ENCODE data around the gene CSNK1G1.
"Not testable (repeated sequence)": the region's sequence is repeated elsewhere in the genome, so short reads cannot be mapped to it uniquely, and the experiment has no call there.

The CSNK1G1 gene

GRCh38 chr15:64288577-64288976 is 67.4 kb downstream of the CSNK1G1 start:
- DNase-seq (ENCODE audit: low read depth in 2 of 2): no peak

GRCh38 chr15:64287953-64288352 is 68.0 kb downstream of the CSNK1G1 start:
- no peak for DNase-seq (ENCODE audit: low read depth in 2 of 2)

GRCh38 chr15:64286473-64286872 is 69.5 kb downstream of the CSNK1G1 start:
- no peak for DNase-seq (ENCODE audit: low read depth in 2 of 2)

DNA sequence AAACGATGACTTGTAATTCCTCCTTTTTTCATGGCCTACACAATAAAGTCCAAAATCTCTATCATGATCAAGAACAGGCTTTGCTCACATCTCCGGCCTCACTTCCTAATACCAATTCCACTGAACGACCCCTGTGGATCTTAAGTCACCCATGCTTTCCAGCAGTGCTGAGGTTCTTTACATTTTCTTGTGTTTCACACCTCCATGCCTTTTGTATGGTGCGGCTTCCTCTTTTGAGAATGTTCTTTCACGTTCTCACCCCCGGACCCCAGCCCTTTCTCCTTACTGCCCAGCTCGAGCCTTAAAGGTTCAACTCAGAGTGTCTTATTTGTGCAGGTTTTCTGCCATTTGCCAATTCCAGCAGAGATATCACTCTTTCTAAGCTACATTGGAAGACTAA is 70.1 kb downstream of the CSNK1G1 start:
- no peak for DNase-seq (ENCODE audit: low read depth in 2 of 2)

GRCh38 chr15:64285150-64285549 is 70.8 kb downstream of the CSNK1G1 start:
- no peak for DNase-seq (ENCODE audit: low read depth in 2 of 2)

- DNase-seq (ENCODE audit: low read depth in 2 of 2): no peak
Measured at GRCh38 chr15:64284042-64284441, 71.9 kb downstream of the CSNK1G1 start.

DNA sequence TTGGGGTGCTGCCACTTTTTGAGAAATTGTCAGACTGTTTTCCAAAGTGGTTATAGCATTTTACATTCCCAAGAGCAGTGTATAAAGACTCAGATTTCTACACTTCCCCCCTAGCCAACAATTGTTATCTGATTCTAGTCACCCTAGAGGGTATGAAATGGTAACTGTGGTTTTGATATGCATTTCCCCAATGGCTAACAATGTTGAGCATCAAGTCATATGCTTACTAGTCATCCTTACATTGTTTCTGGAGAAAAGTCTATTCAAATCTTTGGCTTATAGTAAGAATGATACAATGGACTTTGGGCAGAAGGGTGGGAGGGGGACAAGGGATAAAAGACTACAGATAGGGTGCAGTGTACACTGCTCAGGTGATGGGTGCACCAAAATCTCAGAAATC is 73.3 kb downstream of the CSNK1G1 start:
- DNase-seq (ENCODE audit: low read depth in 2 of 2): no peak

- DNase-seq (ENCODE audit: low read depth in 2 of 2): no peak
Measured at GRCh38 chr15:64279131-64279530, 76.8 kb downstream of the CSNK1G1 start.

DNA sequence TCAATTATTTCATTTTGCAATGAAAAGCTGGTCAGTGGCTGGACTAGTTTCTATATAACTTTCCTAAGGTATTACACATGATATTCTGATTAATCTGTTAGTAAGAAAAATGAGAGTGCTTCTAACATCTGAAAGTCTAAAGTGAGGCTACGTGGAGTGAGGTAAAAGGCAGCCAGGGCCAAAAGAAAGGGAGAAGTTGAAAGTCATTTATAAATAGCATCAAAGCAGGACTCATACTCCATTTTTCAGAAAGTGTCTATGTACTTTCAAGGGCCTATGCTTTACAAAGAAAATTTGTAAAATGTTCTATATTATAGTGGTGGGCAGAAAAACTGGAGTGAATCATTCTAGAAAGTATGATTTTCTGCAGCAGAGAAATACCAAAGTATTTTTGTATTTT is 80.0 kb downstream of the CSNK1G1 start:
- DNase-seq (ENCODE audit: low read depth in 2 of 2): no peak

DNA sequence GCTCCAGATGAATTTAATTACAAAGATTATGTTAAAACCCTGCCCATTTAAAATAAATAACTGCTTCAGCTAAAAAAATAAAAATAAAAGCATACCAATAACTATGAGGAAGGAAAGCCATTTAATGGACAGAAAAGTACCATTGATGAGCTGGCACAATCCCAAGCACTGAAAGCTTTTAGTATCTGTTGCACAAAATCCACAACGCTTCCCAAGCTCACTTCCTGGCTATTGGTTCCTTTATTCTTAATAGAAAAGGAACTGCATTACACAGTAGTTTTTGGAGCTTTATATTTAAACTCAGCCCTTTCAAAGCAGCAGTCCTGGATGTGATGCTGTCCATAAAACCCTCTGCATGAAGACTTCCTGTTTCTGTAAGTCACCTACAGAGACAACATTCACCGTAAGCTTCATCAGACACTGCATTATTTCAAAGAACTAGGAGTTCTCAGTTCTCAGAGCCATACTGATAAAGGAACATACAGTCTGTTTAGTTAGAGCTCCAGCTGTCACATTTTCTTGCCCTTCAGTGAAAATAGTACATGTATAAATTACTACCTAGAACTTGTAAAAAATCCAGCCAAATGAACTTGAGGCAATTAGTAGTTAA is 81.5 kb downstream of the CSNK1G1 start:
- DNase-seq (ENCODE audit: low read depth in 2 of 2): no peak

GRCh38 chr15:64267331-64267973 is 88.5 kb downstream of the CSNK1G1 start:
- DNase-seq (ENCODE audit: low read depth in 2 of 2): no peak

DNA sequence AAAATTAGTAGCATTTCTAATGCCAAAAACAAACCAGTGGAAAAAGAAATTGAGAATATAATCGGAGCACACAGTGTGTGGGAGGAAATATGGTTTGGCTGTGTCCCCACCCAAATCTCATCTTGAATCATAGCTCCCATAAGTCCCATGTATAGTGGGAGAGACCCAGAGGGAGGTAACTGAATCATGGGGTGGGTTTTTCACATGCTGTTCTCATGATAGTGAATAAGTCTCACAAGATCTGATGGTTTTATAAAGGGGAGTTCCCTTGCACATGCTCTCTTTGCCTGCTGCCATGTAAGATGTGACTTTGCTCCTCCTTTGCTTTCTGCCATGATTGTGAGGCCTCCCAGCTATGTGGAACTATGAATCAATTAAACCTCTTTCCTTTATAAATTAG is 90.8 kb downstream of the CSNK1G1 start:
- not testable (repeated sequence) for DNase-seq (ENCODE audit: low read depth in 2 of 2)

DNA sequence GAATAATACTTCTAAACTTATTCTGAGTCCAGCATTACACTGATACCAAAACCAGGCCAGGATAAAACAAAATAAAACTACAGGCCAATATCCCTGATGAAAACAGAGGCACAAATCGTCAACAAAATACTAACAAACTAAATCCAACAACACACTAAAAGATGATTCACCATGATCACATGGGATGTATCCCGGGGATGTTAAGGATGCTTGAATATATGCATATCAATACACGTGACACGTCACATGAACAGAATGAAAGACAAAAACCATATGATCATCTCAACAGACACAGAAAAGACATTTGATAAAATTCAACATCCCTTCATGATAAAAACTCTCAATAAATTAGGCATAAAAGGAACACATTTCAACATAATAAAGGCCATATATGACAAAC is 91.5 kb downstream of the CSNK1G1 start:
- DNase-seq (ENCODE audit: low read depth in 2 of 2): no peak

GRCh38 chr15:64263567-64263966 is 92.4 kb downstream of the CSNK1G1 start:
- DNase-seq (ENCODE audit: low read depth in 2 of 2): no peak

DNA sequence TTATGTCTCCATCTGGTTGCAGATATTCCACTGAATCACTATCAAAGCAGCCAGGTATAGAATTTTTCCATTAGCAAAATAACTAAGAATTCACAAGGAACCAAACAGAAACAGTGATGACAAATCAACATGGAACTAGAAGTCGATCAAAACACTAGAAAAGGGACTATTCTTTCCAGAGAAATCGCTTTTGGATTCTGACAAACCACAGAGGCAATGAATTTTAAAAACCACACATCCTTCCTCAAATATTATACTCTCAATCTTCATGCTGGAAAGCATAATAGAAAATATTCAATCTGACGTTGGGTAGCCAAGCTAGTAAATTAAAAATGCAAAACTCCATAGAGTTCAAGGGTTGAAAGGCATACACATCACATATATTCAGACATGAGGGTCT is 99.9 kb downstream of the CSNK1G1 start:
- DNase-seq (ENCODE audit: low read depth in 2 of 2): no peak

DNA sequence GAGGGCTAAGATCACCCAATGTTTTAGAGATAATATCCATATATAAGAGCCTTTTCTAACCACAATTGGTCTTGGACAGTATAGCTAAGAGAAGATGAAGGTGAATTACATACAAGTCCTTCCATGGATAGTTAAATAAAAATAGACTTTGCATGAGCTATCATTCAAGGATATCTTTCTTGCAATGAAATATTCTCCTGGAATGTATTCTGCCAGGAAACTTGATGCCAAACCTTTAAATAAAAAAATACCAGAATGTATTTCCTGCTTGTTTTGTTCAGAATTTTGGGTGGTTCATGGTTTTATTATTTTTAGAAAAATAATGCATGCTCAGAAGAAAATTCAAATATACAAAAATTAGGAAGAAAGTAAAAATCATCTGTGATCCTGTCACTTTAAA is 104.3 kb downstream of the CSNK1G1 start:
- no peak for DNase-seq (ENCODE audit: low read depth in 2 of 2)

- DNase-seq (ENCODE audit: low read depth in 2 of 2): no peak
Measured at GRCh38 chr15:64251121-64251520, 104.9 kb downstream of the CSNK1G1 start.

DNA sequence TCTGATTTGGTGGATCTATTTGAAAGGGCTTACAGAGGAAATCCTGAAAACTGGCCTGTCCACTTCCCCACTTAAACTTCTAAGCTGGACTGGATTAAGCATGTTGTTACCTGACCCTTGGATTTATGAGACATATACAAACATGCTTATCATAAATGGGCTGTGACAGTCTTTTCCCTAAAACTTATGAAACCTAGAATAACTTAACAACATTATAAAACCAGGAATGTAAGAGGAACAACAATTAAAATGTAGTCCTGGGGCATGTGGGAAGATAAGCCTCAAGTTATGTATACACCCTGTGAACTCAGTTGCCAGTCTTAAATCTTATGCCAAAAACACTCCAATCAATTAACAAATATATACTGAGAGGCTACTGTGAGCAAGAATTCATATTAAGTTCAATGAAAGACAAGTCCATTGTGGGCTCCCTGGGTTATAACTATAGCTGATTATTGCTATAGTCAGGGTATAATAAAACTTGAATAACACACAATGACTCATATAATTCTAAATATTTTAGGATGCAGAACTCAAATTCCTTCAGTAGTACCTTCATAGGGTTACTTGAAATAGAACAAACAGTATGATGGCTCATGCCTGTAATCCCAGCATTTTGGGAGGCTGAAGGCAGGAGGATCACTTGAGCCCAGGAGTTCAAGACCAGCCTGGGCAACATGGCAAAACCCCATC is 105.9 kb downstream of the CSNK1G1 start:
- peak in 1 of 2 experiments; percentile 20 for DNase-seq (ENCODE audit: low read depth in 2 of 2)

DNA sequence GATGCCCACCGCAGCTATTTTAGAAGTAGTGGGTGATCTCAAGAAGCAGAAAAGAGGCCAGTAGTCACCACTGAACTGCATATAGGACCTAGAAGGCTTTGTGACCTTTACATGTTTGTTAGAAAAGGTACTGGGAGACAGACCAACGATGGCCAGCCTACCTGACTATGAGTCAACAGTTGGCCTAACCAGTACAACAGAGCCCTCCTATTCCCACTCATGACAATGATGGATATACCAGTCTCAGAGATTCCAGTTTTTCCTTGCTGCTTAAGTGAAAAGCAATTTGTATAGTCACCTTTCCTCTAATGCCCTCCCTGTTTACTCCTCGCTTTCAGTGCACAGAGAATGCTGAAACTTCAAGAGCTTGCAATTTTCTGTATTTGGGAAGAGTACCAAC is 106.6 kb downstream of the CSNK1G1 start:
- DNase-seq (ENCODE audit: low read depth in 2 of 2): no peak

DNA sequence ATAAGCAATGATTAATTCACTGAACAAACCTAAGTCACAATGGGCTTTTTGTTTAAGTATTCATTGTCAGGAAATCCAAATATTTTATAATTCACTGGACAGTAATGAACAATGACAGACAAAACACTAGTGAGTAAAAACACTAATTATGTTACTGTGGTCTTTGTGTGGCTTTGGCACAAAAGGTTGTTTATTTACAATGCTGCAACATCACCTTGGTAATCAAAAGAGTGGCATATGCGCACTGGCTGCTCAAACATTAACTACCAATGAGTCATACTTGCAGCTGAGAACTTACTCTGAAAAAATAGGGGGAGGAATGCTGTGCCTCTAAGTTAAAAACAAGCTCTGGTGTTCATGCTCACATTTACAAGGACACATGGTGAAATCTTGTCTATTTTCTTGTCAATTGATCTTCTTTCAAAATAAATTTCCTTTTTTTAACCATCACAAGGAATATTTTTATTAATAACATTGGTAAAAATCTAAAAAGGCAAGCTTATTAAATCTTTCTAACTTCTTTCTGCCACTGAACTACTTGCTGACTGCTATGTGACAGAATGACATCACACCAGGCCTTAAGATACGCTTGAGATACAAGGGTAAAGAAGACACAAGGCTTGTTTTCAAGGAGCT is 107.9 kb downstream of the CSNK1G1 start:
- DNase-seq (ENCODE audit: low read depth in 2 of 2): peak; percentile 51 to 58

DNA sequence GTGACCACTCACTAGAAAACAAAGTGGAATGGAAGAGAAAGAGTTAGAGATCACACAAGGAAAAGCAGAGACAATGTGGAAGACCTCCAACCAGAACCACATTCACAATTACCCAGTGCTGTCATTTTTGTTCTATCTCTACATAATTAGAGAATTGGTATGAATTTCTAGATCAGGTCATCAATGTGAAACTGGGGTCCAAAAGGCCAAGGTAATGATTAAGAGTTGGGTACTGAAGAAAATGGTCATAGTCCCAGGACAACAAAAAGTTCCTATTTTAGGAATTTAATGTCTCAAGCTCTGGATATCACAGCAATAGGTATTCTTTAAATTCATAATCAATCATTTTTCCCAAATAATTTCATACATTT is 108.5 kb downstream of the CSNK1G1 start:
- no peak for DNase-seq (ENCODE audit: low read depth in 2 of 2)

GRCh38 chr15:64246364-64247189 is 109.4 kb downstream of the CSNK1G1 start:
- DNase-seq (ENCODE audit: low read depth in 2 of 2): peak; percentile 51 to 60
